Fibroblast of the conjunctiva (primary cell): Measurements from ENCODE around the gene MYO7A.

ENCODE experiments used
- DNase-seq: peaks from one replicate; pipeline ENCODE4 v3.0.0-alpha.2; 2010; ENCODE audit warnings: low read depth

The MYO7A gene

DNA sequence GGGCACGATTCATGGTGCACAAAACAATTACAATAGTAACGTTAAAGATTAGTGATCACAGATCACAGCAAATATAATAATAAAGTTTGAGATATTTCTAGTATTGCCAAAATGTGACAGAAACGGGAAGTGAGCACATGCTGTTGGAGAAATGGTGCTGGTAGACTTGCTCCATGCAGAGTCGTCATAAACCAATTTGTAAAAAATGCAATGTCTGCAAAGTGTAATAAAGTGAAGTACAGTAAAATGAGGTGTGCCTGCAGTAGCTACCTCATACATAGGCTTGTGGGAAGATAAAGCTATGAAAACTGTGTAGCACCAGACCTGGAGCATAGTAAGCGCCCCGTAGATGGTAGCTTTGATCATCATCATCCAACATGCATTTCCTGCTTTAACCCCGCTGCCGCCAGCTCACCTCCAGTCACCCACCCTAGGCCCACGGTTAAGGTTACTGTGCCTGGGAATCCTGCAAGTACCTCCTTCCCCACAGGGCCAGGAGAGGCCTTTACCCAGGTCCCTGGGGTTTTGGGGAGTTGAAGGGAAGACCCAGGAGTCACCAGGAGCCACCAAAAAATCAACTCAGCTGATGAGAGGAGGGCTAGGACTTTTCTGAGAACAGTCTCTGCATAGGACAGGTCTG is 59.2 kb downstream of the MYO7A start:
- DNase-seq = no peak

DNA sequence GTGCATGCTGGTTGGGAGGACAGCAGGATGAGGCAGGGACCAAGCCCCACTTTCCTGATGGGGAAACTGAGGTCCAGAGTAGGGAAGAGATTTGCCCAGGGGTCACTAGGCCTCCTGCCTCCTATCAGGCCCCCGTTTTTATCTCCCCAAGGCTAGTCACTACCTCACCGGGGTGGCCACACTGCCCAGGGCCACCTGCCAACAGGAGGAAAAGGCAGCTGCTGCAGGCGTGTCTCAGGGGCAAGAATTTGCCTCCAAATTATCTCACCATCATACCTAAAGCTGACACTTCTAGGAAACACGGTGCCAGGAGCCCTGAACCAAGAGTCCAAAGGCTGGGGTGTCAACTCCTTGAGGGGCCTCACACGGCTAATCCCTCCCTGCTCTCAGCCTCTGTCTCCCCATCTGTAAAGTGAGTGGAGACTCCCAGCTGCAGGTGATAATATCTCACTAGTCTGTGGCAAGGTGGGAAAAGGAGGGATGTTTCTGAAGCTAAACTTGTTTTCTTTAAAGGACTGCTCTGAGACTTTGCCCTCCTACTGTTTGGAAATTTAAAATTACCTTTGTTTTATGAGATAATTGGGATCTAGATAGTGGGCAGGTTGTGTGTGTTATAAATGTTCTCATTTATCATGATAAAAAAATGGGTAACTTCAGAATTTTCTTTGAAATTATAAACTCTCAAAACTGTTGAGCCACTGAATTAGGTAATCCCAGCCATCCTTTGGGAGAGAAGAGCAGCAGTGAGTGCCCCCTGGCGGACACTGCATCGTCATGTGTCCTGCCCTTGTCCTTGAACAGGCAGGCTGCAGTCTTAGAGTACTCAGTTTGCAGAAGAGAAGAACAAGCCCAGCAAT is 60.0 kb downstream of the MYO7A start:
- DNase-seq = peak; percentile 63

DNA sequence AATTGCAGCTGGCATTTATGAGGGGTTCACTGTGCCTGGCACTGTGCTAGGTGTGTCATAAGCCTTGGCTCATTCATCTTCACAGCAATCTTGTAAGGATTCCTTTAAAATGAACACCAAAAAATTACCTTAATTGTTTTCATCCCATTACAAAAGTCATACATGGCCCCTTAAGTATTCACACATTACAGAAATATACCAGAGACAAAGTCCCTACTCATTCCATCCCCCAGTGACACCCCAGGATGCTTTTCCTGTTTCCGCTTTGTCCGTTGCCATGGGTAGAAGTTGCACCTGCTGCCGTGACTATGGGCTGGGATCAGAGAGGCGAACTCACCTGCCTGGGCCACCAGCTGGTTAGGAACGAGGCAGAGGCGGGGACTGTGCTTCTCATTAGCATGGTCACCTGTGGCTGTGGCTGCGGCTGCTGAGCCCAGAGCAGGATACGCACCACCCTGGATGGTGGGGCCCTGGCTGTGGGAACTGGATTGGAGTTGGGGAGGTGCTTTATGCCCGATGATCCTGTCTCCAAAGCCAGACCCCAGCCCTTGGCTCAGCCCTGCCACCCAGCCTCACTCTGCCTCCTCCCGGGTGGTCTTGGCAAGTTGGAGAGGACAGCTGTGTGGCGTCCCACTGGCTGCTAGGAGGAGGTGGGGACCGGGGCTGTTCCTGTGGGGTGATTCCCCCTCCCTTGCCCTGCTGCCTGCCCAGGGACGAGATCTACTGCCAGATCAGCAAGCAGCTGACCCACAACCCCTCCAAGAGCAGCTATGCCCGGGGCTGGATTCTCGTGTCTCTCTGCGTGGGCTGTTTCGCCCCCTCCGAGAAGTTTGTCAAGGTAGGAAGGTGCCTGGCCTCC is 60.8 kb downstream of the MYO7A start:
- DNase-seq = no peak

DNA sequence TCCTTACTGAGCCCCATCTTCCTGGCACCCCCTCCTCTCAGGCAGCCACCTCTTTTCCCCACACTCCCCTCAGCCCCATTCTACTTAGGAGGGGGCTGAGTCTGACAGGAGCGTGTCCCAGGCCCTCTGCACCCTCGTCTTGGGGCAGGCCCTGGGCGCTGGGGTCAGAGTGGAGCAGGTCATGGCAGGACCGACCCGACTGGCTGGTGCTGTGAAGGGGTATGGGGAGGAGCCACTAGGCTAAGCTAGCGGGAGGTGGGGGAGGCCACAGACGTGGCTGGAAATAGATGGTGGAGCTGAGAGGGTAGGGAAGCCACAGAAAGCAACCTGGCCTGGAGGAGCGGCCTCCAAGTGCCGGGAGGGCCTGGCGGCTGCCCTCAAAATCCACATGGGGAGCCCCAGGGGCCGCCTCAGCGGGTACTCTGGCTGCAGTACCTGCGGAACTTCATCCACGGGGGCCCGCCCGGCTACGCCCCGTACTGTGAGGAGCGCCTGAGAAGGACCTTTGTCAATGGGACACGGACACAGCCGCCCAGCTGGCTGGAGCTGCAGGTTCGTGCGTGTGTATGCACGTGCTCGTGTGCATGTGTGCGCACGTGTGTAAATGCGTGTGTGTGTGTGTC is 61.7 kb downstream of the MYO7A start:
- no peak for DNase-seq

DNA sequence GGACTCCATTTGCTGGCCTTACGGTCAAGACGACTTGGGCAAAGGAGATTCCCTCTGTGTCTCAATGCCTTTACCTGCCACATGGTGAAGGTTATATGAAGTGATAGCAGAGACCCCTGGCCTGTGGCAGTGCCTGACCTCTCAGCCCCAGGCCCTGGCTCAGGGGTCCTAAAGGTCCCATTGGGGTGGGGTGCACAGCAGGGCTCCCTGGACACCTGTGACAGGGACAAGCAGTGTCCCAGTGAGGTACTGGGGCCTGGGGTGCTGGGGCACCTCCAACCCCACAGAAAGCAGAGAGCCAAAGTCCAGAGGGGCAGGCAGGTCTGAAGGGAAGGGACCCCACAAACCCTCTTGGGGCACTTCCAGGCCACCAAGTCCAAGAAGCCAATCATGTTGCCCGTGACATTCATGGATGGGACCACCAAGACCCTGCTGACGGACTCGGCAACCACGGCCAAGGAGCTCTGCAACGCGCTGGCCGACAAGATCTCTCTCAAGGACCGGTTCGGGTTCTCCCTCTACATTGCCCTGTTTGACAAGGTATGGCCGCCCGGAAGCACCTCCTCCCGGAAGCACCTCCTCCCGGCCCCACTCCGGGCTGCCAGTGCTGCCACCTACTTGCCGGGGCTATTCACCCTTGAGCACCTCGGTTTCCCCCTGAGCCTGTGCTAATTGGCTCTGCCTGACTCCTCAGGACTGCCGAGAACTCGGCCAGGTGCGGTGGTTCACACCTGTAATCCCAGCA is 62.5 kb downstream of the MYO7A start:
- no peak for DNase-seq

DNA sequence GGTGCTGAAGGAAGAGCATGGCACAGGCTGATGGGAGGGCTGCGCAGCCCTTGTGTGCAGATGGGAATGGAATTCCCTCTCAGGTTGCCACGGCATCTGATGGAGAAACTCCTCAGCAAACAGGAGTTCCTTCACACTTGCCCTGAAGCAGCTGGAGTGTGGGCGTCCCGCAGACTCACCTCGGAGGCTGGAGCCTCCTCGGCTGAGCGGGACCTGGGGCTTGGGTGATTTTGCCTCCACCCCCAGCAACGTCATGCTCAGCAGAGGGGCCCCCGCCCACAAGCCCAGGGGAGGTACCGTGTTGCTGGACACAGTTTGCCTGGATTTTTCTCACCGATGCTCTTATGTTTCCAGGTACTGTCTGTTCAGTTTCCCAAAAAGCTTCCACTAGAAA is 63.4 kb downstream of the MYO7A start:
- DNase-seq = no peak

DNA sequence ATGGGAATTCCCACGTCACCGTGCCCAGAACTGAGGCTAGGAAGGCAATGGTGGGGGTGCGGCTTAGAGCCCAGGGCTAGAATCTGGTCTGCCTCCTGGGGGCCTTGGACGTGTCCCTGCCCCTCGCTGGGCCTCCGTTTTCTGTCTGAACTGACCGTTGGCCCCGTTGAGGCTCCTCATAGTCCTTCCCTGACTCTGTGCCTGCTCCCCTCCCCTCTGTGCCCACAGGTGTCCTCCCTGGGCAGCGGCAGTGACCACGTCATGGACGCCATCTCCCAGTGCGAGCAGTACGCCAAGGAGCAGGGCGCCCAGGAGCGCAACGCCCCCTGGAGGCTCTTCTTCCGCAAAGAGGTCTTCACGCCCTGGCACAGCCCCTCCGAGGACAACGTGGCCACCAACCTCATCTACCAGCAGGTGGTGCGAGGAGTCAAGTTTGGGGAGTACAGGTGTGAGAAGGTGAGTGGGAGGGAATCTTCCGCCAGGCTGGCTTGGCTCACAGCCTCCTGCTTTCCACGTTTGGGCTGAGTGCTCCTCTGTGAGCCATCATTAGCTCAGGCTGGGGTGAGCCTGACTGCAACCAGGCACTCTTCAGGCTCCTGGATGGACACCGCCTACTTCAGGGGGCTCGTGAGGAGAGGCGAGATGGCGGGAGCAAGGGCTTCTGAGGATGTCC is 63.9 kb downstream of the MYO7A start:
- DNase-seq = no peak

DNA sequence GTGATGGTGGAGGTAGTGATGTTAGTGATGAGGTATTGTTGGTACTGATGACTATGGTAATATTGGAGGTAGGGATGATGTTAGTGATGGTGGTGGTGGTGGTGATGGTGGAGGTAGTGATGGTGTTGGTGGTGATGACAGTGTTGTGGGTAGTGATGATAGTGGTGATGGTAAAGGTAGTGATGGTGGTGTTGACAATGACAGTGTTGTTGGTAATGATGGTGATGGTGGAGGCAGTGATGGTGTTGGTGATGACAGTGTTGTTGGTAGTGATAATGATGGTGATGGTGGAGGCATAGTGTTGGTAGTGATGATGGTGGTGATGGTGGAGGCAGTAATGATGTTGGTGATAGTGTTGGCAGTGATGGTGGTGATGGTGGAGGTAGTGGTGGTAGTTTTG is 65.1 kb downstream of the MYO7A start:
- no peak for DNase-seq

- DNase-seq = no peak
Measured at GRCh38 chr11:77193911-77194830, 66.1 kb downstream of the MYO7A start.

- no peak for DNase-seq
Measured at GRCh38 chr11:77195071-77195755, 67.2 kb downstream of the MYO7A start.

- DNase-seq = no peak
Measured at GRCh38 chr11:77196961-77197360, 68.9 kb downstream of the MYO7A start.

DNA sequence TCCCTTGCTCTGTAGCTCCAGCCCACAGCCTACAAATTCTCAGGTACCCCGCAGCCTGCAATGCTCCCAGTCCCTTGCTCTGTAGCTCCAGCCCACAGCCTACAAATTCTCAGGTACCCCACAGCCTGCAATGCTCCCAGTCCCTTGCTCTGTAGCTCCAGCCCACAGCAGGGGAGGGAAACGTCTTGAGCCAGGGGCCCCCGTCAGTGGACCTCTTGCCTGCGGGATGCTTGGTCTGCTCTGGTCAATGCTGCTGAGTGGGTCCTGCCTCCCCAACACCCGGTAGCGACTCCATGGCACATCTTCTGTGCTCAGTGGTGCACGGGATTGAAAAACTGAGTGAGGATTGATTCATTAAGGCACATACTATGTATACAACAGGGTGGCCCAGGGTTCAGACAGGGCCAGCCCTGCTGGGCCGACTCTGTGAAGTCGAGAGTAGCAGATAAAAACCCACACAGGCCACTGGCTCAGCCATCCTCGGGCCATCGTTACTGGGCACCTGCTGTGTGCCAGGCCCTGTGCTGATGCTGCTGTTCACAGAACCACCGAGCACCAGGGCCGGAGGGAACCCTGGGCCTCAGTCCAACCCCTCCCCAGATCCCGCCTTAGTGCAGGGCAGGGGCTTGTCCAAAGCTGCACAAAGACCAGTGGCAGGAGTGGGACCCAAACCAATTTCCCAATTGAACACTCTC is 69.7 kb downstream of the MYO7A start:
- no peak for DNase-seq

GRCh38 chr11:77198440-77198849 is 70.4 kb downstream of the MYO7A start:
- DNase-seq = no peak

GRCh38 chr11:77199137-77199745 is 71.2 kb downstream of the MYO7A start:
- DNase-seq = no peak

GRCh38 chr11:77200351-77201268 is 72.6 kb downstream of the MYO7A start:
- no peak for DNase-seq

DNA sequence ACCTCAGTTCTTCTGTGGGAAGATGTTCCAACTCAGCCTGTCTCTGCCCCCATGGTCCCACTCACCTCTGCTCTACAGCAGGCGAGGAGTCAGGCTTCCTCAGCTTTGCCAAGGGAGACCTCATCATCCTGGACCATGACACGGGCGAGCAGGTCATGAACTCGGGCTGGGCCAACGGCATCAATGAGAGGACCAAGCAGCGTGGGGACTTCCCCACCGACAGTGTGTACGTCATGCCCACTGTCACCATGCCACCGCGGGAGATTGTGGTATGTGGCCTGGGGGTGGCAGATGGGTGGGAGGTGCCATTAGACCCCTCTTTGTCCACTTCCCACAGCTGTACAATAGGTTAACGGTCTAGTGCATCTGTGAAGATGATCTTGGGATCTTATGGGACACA is 73.3 kb downstream of the MYO7A start:
- DNase-seq = no peak
